Thymus (tissue), 11 donors: Measurements from ENCODE around the gene FLYWCH1. TPM values are rescaled to one million over a fixed set of nuclear protein-coding genes. Genes with fewer than 3 reads are reported as not detected.
A peak's percentile ranks its signal among the peaks of the same experiment; 100 is the strongest.
"Not testable (repeated sequence)": the region's sequence is repeated elsewhere in the genome, so short reads cannot be mapped to it uniquely, and the experiment has no call there.

Experiments
- DNase-seq, 9 donors: peaks; one replicate each; pipeline ENCODE4 v3.0.0-alpha.2; 2013; ENCODE audit warnings: low spot score in 9 of 9, low read depth in 6 of 9, missing footprints in 1 of 9
- H3K27ac ChIP-seq, 2 donors: one replicate each; pipeline ENCODE4 v1.5.1; 2013; ENCODE audit warnings: control low read depth in 1 of 2, low read depth in 1 of 2, low read length in 1 of 2, mild to moderate bottlenecking in 1 of 2, moderate library complexity in 1 of 2
- H3K27me3 ChIP-seq, 2 donors: one replicate each; pipeline ENCODE4 v1.5.1; 2013; ENCODE audit warnings: low read length in 1 of 2; ENCODE audit not compliant: control insufficient read depth in 2 of 2, insufficient read depth in 1 of 2
- H3K36me3 ChIP-seq, 2 donors: one replicate each; pipeline ENCODE4 v1.5.1; 2013; ENCODE audit warnings: low read length in 1 of 2, mild to moderate bottlenecking in 1 of 2, moderate library complexity in 1 of 2; ENCODE audit not compliant: control insufficient read depth in 2 of 2, insufficient read depth in 2 of 2
- H3K4me1 ChIP-seq, 2 donors: one replicate each; pipeline ENCODE4 v1.5.1; 2013; ENCODE audit warnings: low read length in 2 of 2; ENCODE audit not compliant: control insufficient read depth in 2 of 2, insufficient read depth in 2 of 2
- H3K4me3 ChIP-seq, 2 donors: one replicate each; pipeline ENCODE4 v1.5.1; 2013; ENCODE audit warnings: low read length in 2 of 2, control low read depth in 1 of 2, mild to moderate bottlenecking in 1 of 2
- H3K9me3 ChIP-seq, 2 donors: one replicate each; pipeline ENCODE4 v1.5.1; 2013; ENCODE audit warnings: low read length in 1 of 2, mild to moderate bottlenecking in 1 of 2; ENCODE audit not compliant: control insufficient read depth in 2 of 2, insufficient read depth in 1 of 2
- WGBS: extraction: QIAGEN DNeasy Blood & Tissue Kit; methylation state at CpG from one replicate; pipeline ENCODE4 v1.1.7; 2013; 5-methylcytosine and 5-hydroxymethylcytosine counted together
- polyA plus RNA-seq: library from polyadenylated mRNA; stranded (reverse); fragments of 200-250 nt; gene quantifications from one replicate; pipeline ENCODE4 v1.2.3, GENCODE V29; 2013
- total RNA-seq: library from RNA; stranded (reverse); fragments of 120-200 nt; gene quantifications from one replicate; pipeline ENCODE4 v1.2.4, GENCODE V29; 2013
- donor health status: healthy.

The FLYWCH1 gene
- total and polyA plus RNA-seq, 2 donors = 9.6 to 34.1 TPM

- no peak overlapping the region for H3K4me3 ChIP-seq
- H3K4me1 ChIP-seq = peaks cover 7 to 16% of the 10 kb centered on the region in 2 donors
- peaks cover 43 to 46% of the 10 kb centered on the region in 2 donors for H3K36me3 ChIP-seq
- 94% methylated on average over 2 of the region's 2 CpGs for WGBS
- no peaks in the 10 kb centered on the region for H3K9me3 ChIP-seq
- DNase-seq = no peak
- H3K27me3 ChIP-seq = no peaks in the 10 kb centered on the region
- H3K27ac ChIP-seq = no peak overlapping the region
Measured at GRCh38 chr16:2939968-2940367, 28.2 kb downstream of the FLYWCH1 start.

- Histone ChIP-seq H3K9me3 (no peaks in the 10 kb centered on the region), H3K36me3 (peaks cover 36 to 37% of the 10 kb centered on the region in 2 donors), H3K4me1 (no peaks in the 10 kb centered on the region), H3K27me3 (no peaks in the 10 kb centered on the region), H3K4me3 (no peak overlapping the region), H3K27ac (no peak overlapping the region)
- 95% methylated on average over 4 of the region's 4 CpGs for WGBS
- no peak for DNase-seq
Measured at GRCh38 chr16:2942045-2942444, 30.3 kb downstream of the FLYWCH1 start.

DNA sequence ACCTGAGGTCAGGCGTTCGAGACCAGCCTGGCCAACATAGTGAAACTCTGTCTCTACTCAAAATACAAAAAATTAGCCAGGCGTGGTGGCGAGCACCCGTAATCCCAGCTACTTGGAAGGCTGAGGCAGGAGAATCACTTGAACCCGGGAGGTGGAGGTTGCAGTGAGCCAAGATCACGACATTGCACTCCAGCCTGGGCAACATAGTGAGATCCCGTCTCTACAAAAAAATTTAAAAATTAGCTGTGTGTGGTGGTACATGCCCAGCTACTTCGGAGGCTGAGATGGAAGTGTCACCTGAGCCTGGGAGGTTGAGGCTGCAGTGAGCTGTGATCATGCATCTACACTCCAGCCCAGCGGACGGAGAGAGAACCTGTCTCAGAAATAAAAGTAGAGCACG is 32.0 kb downstream of the FLYWCH1 start:
- not testable (repeated sequence) for H3K9me3 ChIP-seq, H3K27ac ChIP-seq, DNase-seq, H3K27me3 ChIP-seq, H3K4me1 ChIP-seq, H3K4me3 ChIP-seq
- WGBS = 93% methylated on average over 12 of the region's 12 CpGs
- peaks cover 24% of the 10 kb centered on the region in 2 donors for H3K36me3 ChIP-seq

GRCh38 chr16:2946649-2947048 is 34.9 kb downstream of the FLYWCH1 start:
- WGBS = 98% methylated on average over 4 of the region's 4 CpGs
- no peaks in the 10 kb centered on the region for H3K4me1 ChIP-seq
- DNase-seq = no peak
- no peaks in the 10 kb centered on the region for H3K9me3 ChIP-seq
- H3K27ac ChIP-seq = no peak overlapping the region
- no peak overlapping the region for H3K4me3 ChIP-seq
- H3K27me3 ChIP-seq = no peaks in the 10 kb centered on the region
- peaks cover 8 to 18% of the 10 kb centered on the region in 2 donors for H3K36me3 ChIP-seq

GRCh38 chr16:2948807-2949704 is 37.3 kb downstream of the FLYWCH1 start:
- Histone ChIP-seq H3K4me1 (peaks cover 0 to 18% of the 10 kb centered on the region in 2 donors), H3K36me3 (peaks cover 3 to 9% of the 10 kb centered on the region in 2 donors), H3K27me3 (no peaks in the 10 kb centered on the region), H3K9me3 (no peaks in the 10 kb centered on the region), H3K27ac (no peak overlapping the region), H3K4me3 (no peak overlapping the region)
- WGBS = 95% methylated on average over 36 of the region's 36 CpGs
- no peak for DNase-seq

DNA sequence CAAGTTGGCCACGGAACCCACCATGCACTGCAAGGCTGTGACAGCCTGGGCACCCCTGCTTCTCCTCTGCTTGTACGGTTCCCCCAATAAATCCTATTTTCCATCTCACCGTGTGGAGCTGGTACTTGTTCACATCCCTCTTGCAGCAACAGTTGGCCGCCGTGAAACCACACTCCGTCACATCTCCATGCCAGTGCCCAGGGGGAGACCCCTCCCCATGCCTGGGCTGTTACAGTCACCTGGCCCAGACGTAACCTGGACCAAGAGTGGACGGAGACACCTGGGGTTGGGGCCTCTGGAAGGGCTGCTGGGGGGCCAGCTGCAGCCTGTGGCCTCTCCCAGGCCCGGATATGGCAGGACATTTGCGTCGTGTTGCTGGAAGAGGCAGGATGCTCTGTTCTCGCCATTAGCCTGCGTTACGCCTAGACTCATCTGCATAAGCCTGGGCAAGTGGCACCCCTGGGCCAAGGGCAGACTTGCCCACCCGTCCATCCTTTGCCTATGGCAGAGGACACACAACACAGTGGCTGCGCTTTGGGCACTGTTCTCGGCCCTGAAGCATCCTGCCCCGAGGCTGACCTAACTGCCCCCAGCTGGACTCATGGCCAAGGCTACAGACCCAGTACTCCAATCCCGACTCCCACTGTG is 38.1 kb downstream of the FLYWCH1 start:
- H3K4me3 ChIP-seq = no peak overlapping the region
- no peaks in the 10 kb centered on the region for H3K9me3 ChIP-seq
- no peak overlapping the region for H3K27ac ChIP-seq
- no peak for DNase-seq
- H3K36me3 ChIP-seq = peaks cover 3 to 9% of the 10 kb centered on the region in 2 donors
- no peaks in the 10 kb centered on the region for H3K27me3 ChIP-seq
- H3K4me1 ChIP-seq = peaks cover 0 to 25% of the 10 kb centered on the region in 2 donors
- 98% methylated on average over 19 of the region's 19 CpGs for WGBS

- H3K36me3 ChIP-seq = peaks cover 3 to 9% of the 10 kb centered on the region in 2 donors
- WGBS = 97% methylated on average over 13 of the region's 13 CpGs
- H3K9me3 ChIP-seq = no peaks in the 10 kb centered on the region
- no peaks in the 10 kb centered on the region for H3K27me3 ChIP-seq
- peaks cover 0 to 30% of the 10 kb centered on the region in 2 donors for H3K4me1 ChIP-seq
- no peak for DNase-seq
- H3K4me3 ChIP-seq = no peak overlapping the region
- H3K27ac ChIP-seq = no peak overlapping the region
Measured at GRCh38 chr16:2950353-2950724, 38.6 kb downstream of the FLYWCH1 start.

GRCh38 chr16:2950773-2951172 is 39.0 kb downstream of the FLYWCH1 start:
- DNase-seq = no peak
- H3K9me3 ChIP-seq = no peaks in the 10 kb centered on the region
- WGBS = 96% methylated on average over 16 of the region's 16 CpGs
- no peak overlapping the region for H3K4me3 ChIP-seq
- no peak overlapping the region for H3K27ac ChIP-seq
- H3K4me1 ChIP-seq = peaks cover 0 to 35% of the 10 kb centered on the region in 2 donors
- H3K27me3 ChIP-seq = no peaks in the 10 kb centered on the region
- peaks cover 3 to 9% of the 10 kb centered on the region in 2 donors for H3K36me3 ChIP-seq

GRCh38 chr16:2952679-2953078 is 40.9 kb downstream of the FLYWCH1 start:
- Histone ChIP-seq H3K9me3 (no peaks in the 10 kb centered on the region), H3K4me3 (no peak overlapping the region), H3K36me3 (peaks cover 3 to 9% of the 10 kb centered on the region in 2 donors), H3K4me1 (peaks cover 0 to 45% of the 10 kb centered on the region in 2 donors), H3K27ac (no peak overlapping the region), H3K27me3 (peaks cover 0 to 10% of the 10 kb centered on the region in 2 donors)
- 54% methylated on average over 11 of the region's 11 CpGs for WGBS
- DNase-seq = peak in 1 of 9 donors; percentile 42
